Omental fat pad (tissue), 4 donors: ENCODE data around the gene C19orf25. TPM values are rescaled to one million over a fixed set of nuclear protein-coding genes. Genes with fewer than 3 reads are reported as not detected.

Source experiments
- ATAC-seq: fragments of 150-250 bp; one replicate; pipeline ENCODE4 v1.9.1; 2016; ENCODE audit warnings: mild to moderate bottlenecking, moderate library complexity; ENCODE audit not compliant: low FRiP score
- DNase-seq: peaks from one replicate; pipeline ENCODE4 v3.0.0-alpha.2; 2019; ENCODE audit warnings: low spot score
- total RNA-seq, 4 donors: library from RNA; depleted of rRNA; stranded (reverse); fragments of >200 nt; gene quantifications; one replicate each; pipeline ENCODE4 v1.1.0, GENCODE V29; 2016
- TF ChIP-seq, protein P1 (sequence below), 3 donors: fragments of 450-650 bp; IDR thresholded peaks; one replicate each; pipeline ENCODE4 v1.5.1; 2016 to 2017; ENCODE audit warnings: antibody characterized with exemption in 3 of 3, mild to moderate bottlenecking in 3 of 3, moderate library complexity in 2 of 3

C19orf25 gene
- total RNA-seq, result 10 to 100 TPM; 17.6 to 26.2 (median 20.6) TPM

DNA sequence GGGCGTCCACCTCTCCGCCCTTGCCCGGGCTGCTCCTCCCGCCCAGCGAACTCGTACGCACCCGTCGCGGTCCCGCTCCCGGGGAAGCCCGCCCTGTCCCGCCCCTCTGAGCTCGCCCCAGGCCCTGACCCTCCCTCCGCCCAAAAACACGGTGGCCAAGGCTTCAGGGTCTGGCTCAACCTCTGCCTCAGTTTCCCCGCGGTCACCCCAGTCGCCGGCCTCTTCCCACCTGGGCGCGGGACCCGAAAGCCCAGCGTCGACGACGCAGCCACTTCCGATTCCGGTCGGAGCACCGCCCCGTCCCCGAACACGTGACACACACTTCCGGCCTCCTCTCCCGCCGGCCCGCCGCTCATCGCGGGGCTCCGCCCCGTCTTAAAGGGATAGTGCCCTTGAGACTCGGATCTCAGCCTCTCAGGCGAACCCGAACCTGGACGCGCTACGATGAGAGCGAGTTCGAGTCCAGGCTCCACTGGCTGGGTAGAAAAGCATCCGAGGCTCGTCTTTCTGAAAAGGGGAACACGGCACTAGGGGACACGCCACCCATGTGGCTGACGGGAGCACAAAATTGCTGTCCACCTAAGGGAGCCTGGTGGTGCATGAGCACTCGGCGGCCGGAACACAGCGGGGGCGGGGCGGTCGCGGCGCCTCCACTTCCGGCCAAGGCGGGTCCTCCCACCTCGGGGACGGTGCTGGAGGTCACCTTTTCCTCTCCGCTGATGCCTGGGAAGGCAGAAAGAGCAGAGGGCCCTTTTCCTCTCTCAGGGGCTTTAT, at the start of gene C19orf25:
Gene C19orf25 (minus strand): TSS at position 282 of the 774 bp plus-strand sequence. CDS start 312 bp downstream, outside the sequence.
- TF ChIP-seq, protein P1, sequence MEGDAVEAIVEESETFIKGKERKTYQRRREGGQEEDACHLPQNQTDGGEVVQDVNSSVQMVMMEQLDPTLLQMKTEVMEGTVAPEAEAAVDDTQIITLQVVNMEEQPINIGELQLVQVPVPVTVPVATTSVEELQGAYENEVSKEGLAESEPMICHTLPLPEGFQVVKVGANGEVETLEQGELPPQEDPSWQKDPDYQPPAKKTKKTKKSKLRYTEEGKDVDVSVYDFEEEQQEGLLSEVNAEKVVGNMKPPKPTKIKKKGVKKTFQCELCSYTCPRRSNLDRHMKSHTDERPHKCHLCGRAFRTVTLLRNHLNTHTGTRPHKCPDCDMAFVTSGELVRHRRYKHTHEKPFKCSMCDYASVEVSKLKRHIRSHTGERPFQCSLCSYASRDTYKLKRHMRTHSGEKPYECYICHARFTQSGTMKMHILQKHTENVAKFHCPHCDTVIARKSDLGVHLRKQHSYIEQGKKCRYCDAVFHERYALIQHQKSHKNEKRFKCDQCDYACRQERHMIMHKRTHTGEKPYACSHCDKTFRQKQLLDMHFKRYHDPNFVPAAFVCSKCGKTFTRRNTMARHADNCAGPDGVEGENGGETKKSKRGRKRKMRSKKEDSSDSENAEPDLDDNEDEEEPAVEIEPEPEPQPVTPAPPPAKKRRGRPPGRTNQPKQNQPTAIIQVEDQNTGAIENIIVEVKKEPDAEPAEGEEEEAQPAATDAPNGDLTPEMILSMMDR (IDR thresholded peaks at IDR 0.05), result no peak
- ATAC-seq, result peak; percentile 87

DNA sequence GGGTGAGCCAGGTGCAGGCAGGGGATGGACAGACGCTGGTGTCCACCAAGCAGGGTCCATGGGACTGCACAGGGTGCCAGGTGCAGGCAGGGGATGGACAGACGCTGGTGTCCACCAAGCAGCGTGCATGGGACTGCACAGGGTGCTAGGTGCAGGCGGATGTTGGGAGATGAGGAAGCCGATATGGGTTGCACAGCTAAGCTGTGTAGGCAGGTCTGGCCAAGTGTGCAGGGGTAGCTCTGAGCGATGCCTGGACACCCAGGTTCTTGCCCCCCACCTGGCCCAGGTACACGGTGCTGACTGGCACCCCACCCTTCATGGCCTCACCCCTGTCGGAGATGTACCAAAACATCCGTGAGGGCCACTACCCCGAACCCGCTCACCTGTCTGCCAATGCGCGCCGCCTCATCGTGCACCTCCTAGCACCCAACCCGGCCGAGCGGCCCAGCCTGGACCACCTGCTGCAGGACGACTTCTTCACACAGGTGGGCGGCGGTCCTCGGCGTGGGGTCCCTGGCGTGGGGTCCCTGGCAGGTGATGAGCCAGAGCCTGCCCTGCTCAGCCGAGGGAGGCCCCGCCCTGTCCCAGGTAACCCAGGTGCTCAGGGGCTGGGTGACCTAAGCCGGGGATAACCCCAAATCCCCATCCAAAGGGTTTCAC, 48.8 kb upstream of the C19orf25 start:
- DNase-seq (no peak), ATAC-seq (no peak)
- TF ChIP-seq, protein P1 (IDR thresholded peaks at IDR 0.05), result no peak

More for the DNA sequence above, at the start of gene C19orf25:
- peak; percentile 74 for DNase-seq

DNA sequence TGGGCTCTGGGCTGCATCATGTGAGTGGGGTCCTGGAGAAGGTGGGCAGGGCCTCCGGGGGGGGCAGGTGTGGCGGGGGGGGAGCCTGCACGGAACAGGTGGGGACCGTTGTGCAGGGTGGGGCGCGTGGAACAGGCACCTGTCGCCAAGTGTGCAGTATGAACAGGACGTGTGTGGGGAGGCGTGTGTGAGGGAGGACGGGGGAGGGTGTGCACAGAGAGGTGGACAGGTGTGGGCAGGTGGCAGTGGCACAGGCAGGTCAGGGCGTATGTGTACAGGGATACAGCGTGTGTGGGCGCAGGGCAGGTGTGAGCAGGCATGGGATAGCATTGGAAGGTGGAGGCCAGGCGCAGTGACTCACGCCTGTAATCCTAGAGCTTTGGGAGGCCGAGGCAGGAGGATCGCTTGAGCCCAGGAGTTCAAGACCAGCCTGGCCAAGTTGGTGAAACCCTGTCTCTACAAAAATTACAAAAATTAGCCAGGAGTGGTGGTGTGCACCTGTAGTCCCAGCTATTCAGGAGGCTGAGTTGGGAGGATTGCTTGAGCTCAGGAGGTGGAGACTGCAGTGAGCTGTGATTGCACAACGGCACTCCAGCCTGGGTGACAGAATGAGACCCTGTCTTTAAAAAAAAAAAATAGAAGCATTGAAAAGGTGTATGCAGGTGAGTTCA, 48.1 kb upstream of the C19orf25 start:
- TF ChIP-seq, protein P1 (IDR thresholded peaks at IDR 0.05), result no peak
- DNase-seq, result no peak
- ATAC-seq, result no peak

DNA sequence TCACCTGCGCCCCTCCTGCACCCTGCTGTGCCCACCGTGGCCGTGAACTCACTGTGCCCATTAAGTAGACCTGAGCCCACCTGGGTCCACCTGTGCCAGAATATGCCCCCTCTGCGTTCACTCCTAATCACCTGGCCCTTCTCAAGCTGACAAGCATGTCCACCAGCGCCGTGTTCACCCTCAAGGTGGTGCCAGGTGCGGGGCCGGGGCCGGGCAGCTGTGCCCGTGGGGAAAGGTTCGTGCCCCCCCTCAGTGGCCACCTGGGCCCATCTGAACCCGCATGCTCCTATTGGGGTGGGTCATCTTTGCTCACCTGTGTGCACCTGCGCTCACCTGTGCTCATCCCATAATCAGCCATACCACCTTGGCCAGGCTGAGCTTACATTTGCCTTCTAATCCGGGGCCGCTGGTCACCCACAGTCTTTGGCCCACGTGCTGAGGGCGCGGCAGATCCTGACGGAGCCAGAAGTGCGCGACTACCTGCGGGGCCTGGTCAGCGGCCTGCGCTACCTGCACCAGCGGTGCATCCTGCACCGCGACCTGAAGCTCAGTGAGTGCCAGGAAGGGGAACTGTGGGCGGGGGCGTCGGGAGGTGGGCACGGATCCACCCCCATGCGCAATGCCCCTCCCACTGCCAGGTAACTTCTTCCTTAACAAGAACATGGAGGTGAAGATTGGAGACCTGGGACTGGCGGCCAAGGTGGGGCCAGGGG, 47.2 kb upstream of the C19orf25 start:
- no peak for ATAC-seq
- DNase-seq, result no peak
- TF ChIP-seq, protein P1 (IDR thresholded peaks at IDR 0.05), result no peak

DNA sequence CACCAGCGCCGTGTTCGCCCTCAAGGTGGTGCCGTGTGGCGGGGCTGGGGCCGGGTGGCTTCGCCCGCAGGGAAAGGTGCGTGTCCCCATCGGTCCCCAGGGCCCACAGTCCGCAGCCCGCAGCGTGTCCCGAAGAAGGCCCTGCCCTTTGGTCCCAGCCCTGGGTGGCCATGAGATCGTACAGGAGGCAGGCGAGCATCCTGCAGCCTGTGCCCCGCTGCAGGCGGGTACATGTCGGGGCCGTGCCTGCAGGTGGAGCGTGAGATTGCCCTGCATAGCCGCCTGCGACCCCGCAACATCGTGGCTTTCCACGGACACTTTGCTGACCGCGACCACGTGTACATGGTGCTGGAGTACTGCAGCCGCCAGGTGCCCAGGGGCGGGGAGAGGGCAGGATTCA, 46.3 kb upstream of the C19orf25 start:
- no peak for DNase-seq
- ATAC-seq, result no peak
- TF ChIP-seq, protein P1 (IDR thresholded peaks at IDR 0.05), result no peak

DNA sequence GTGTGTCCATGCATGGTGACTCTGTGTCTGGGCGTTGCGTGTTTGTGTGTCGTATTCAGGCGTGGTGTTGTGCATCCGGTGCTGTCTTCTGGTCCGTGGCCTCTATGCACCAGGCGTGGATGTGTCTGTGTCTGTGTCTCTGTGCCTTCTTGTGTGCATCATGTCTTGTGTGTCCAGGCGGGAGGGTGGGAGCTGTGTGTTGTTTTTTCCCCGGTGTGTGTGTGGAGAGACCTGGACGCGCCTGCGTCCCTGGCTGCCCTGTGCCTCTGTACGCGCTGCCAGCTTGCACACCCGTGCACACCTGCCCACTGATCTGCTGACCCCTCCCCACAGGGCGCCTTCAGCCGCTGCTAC, 45.9 kb upstream of the C19orf25 start:
- TF ChIP-seq, protein P1 (IDR thresholded peaks at IDR 0.05), result no peak
- ATAC-seq, result no peak

More for the DNA sequence above, 45.9 kb upstream of the C19orf25 start:
- no peak for DNase-seq
